LHCN-M2 (cell line): Measurements from ENCODE around the gene LRIG3. TPM values are rescaled to one million over a fixed set of nuclear protein-coding genes. Genes with fewer than 3 reads are reported as not detected.
"Not testable (repeated sequence)": the region's sequence is repeated elsewhere in the genome, so short reads cannot be mapped to it uniquely, and the experiment has no call there.

Experiments used
- DNase-seq: peaks from one replicate; pipeline ENCODE4 v3.0.0-alpha.2; 2012; ENCODE audit warnings: low read depth
- total RNA-seq: library from RNA; depleted of rRNA; stranded (reverse); fragments of >200 nt; gene quantifications from 2 replicates; pipeline ENCODE4 v1.2.3, GENCODE V29; 2014

Gene LRIG3
- total RNA-seq, 1 experiment from 2014 or later: 11.5 TPM

GRCh38 chr12:58857206-58857605 is 63.1 kb downstream of the LRIG3 start:
- peak; percentile 12 for DNase-seq

GRCh38 chr12:58855630-58856029 is 64.7 kb downstream of the LRIG3 start:
- not testable (repeated sequence) for DNase-seq

- DNase-seq: no peak
These were observed 69.5 kb downstream of the LRIG3 start for GRCh38 chr12:58850826-58851225.

- DNase-seq: peak; percentile 22
These were observed 72.3 kb downstream of the LRIG3 start for GRCh38 chr12:58847901-58848600.

GRCh38 chr12:58844161-58844560 is 76.1 kb downstream of the LRIG3 start:
- DNase-seq: no peak

GRCh38 chr12:58841058-58841798 is 79.1 kb downstream of the LRIG3 start:
- no peak for DNase-seq

GRCh38 chr12:58833853-58834252 is 86.5 kb downstream of the LRIG3 start:
- no peak for DNase-seq

GRCh38 chr12:58832920-58833319 is 87.4 kb downstream of the LRIG3 start:
- DNase-seq: no peak
